HEK293 (cell line): ENCODE data around the gene ZC3H10.

ENCODE experiments used
- EGR2 ChIP-seq: fragments of 450-650 bp; formaldehyde crosslinking; IDR thresholded peaks from 2 replicates; pipeline ENCODE4 v1.5.1; 2016; ENCODE audit warnings: low read depth, missing biosample characterization, missing genetic modification characterization
- FEZF1 ChIP-seq: fragments of 450-650 bp; formaldehyde crosslinking; IDR thresholded peaks from 2 replicates; pipeline ENCODE4 v1.5.1; 2016; ENCODE audit warnings: missing biosample characterization, missing genetic modification characterization
- GLI2 ChIP-seq: fragments of 450-650 bp; formaldehyde crosslinking; IDR thresholded peaks from 2 replicates; pipeline ENCODE4; 2017; ENCODE audit warnings: missing biosample characterization, missing genetic modification characterization, low read depth, borderline replicate concordance
- KLF9 ChIP-seq: fragments of 450-650 bp; formaldehyde crosslinking; IDR thresholded peaks from 2 replicates; pipeline ENCODE4 v1.5.1; 2016; ENCODE audit warnings: missing biosample characterization, missing genetic modification characterization, low read depth
- OSR2 ChIP-seq: fragments of 450-650 bp; formaldehyde crosslinking; IDR thresholded peaks from 2 replicates; pipeline ENCODE4 v1.5.1; 2016; ENCODE audit warnings: missing biosample characterization, missing genetic modification characterization
- PATZ1 ChIP-seq: fragments of 450-650 bp; formaldehyde crosslinking; IDR thresholded peaks from 2 replicates; pipeline ENCODE4 v1.5.1; 2016; ENCODE audit warnings: missing biosample characterization, missing genetic modification characterization
- PRDM1 ChIP-seq: fragments of 450-650 bp; formaldehyde crosslinking; IDR thresholded peaks from 2 replicates; pipeline ENCODE4; 2016; ENCODE audit warnings: missing biosample characterization, missing genetic modification characterization
- RBAK ChIP-seq: fragments of 450-650 bp; formaldehyde crosslinking; IDR thresholded peaks from 2 replicates; pipeline ENCODE4 v1.5.1; 2016; ENCODE audit warnings: missing biosample characterization, missing genetic modification characterization
- SALL2 ChIP-seq: fragments of 450-650 bp; formaldehyde crosslinking; IDR thresholded peaks from 2 replicates; pipeline ENCODE4 v1.5.0; 2017; ENCODE audit warnings: missing biosample characterization, mild to moderate bottlenecking, missing genetic modification characterization, borderline replicate concordance
- SCRT2 ChIP-seq: fragments of 450-650 bp; formaldehyde crosslinking; IDR thresholded peaks from 2 replicates; pipeline ENCODE4 v1.5.1; 2016; ENCODE audit warnings: missing biosample characterization, missing genetic modification characterization
- SP2 ChIP-seq: fragments of 450-650 bp; formaldehyde crosslinking; IDR thresholded peaks from 2 replicates; pipeline ENCODE4 v1.5.1; 2016; ENCODE audit warnings: missing biosample characterization, missing genetic modification characterization
- TRIM28 ChIP-seq: IDR thresholded peaks from 2 replicates; pipeline ENCODE4 v1.6.1; 2011; ENCODE audit warnings: low read length, control low read depth, borderline replicate concordance
- YY2 ChIP-seq: fragments of 450-650 bp; formaldehyde crosslinking; IDR thresholded peaks from 2 replicates; pipeline ENCODE4 v1.5.1; 2016; ENCODE audit warnings: missing biosample characterization, missing genetic modification characterization
- ZIC2 ChIP-seq: fragments of 450-650 bp; formaldehyde crosslinking; IDR thresholded peaks from 2 replicates; pipeline ENCODE4 v1.5.1; 2016; ENCODE audit warnings: missing biosample characterization, missing genetic modification characterization
- ZNF138 ChIP-seq: fragments of 450-650 bp; formaldehyde crosslinking; IDR thresholded peaks from 2 replicates; pipeline ENCODE4 v1.5.1; 2016; ENCODE audit warnings: missing biosample characterization, missing genetic modification characterization, borderline replicate concordance
- ZNF169 ChIP-seq: fragments of 450-650 bp; formaldehyde crosslinking; IDR thresholded peaks from 2 replicates; pipeline ENCODE4 v1.5.1; 2016; ENCODE audit warnings: missing biosample characterization, missing genetic modification characterization
- ZNF211 ChIP-seq: fragments of 450-650 bp; formaldehyde crosslinking; IDR thresholded peaks from 2 replicates; pipeline ENCODE4 v1.5.1; 2016; ENCODE audit warnings: low read depth, missing biosample characterization, missing genetic modification characterization
- ZNF239 ChIP-seq: fragments of 450-650 bp; formaldehyde crosslinking; IDR thresholded peaks from 2 replicates; pipeline ENCODE4 v1.5.1; 2016; ENCODE audit warnings: missing biosample characterization, missing genetic modification characterization
- ZNF473 ChIP-seq: fragments of 450-650 bp; formaldehyde crosslinking; IDR thresholded peaks from 2 replicates; pipeline ENCODE4 v1.5.1; 2017; ENCODE audit warnings: missing biosample characterization, missing genetic modification characterization
- ZNF48 ChIP-seq: fragments of 450-650 bp; formaldehyde crosslinking; IDR thresholded peaks from 2 replicates; pipeline ENCODE4 v1.5.1; 2016; ENCODE audit warnings: missing biosample characterization, missing genetic modification characterization
- ZNF596 ChIP-seq: fragments of 450-650 bp; IDR thresholded peaks from 2 replicates; pipeline ENCODE4 v1.5.0; 2018; ENCODE audit warnings: missing biosample characterization, mild to moderate bottlenecking, missing genetic modification characterization, moderate library complexity
- ZNF621 ChIP-seq: fragments of 450-650 bp; formaldehyde crosslinking; IDR thresholded peaks from 2 replicates; pipeline ENCODE4 v1.5.1; 2017; ENCODE audit warnings: missing biosample characterization, missing genetic modification characterization
- ZNF624 ChIP-seq: fragments of 450-650 bp; formaldehyde crosslinking; IDR thresholded peaks from 2 replicates; pipeline ENCODE4 v1.5.1; 2017; ENCODE audit warnings: missing biosample characterization, missing genetic modification characterization
- ZNF645 ChIP-seq: fragments of 450-650 bp; formaldehyde crosslinking; IDR thresholded peaks from 2 replicates; pipeline ENCODE4; 2016; ENCODE audit warnings: missing biosample characterization, missing genetic modification characterization
- ZNF785 ChIP-seq: fragments of 450-650 bp; formaldehyde crosslinking; IDR thresholded peaks from 2 replicates; pipeline ENCODE4 v1.5.1; 2016; ENCODE audit warnings: missing biosample characterization, missing genetic modification characterization
- ZXDB ChIP-seq: fragments of 450-650 bp; formaldehyde crosslinking; IDR thresholded peaks from 2 replicates; pipeline ENCODE4 v1.5.1; 2016; ENCODE audit warnings: missing biosample characterization, missing genetic modification characterization
- TF ChIP-seq, protein P1 (sequence below): fragments of 450-650 bp; formaldehyde crosslinking; IDR thresholded peaks from 2 replicates; pipeline ENCODE4 v1.5.1; 2016; ENCODE audit warnings: missing biosample characterization, missing genetic modification characterization, low read depth
- TF ChIP-seq, protein P2 (sequence below): fragments of 450-650 bp; formaldehyde crosslinking; IDR thresholded peaks from 2 replicates; pipeline ENCODE4 v1.5.1; 2016; ENCODE audit warnings: missing biosample characterization, missing genetic modification characterization
- TF ChIP-seq, protein P3 (sequence below): fragments of 450-650 bp; formaldehyde crosslinking; IDR thresholded peaks from 2 replicates; pipeline ENCODE4 v1.5.1; 2016; ENCODE audit warnings: missing biosample characterization, missing genetic modification characterization
- TF ChIP-seq, protein P4 (sequence below): fragments of 450-650 bp; formaldehyde crosslinking; IDR thresholded peaks from 2 replicates; pipeline ENCODE4 v1.5.1; 2017; ENCODE audit warnings: missing biosample characterization, missing genetic modification characterization

The ZC3H10 gene

GRCh38 chr12:56157201-56158028, 39.3 kb downstream of the ZC3H10 start (continued):
- no peak for TF ChIP-seq ZNF169 (tag by site-specific recombination)
- 0 out of 2 replicates have a peak, but pooled peaks have one; percentile 37 for TF ChIP-seq KLF9 (tag by site-specific recombination)
- TF ChIP-seq ZNF239 (tag by site-specific recombination), result no peak
- TF ChIP-seq ZNF624, result 0 out of 2 replicates have a peak, but pooled peaks have one; percentile 50
- 0 out of 2 replicates have a peak, but pooled peaks have one; percentile 8 for TF ChIP-seq ZNF596
- TF ChIP-seq ZNF785, result no peak
- TF ChIP-seq ZIC2 (tag by site-specific recombination), result no peak; the same call in 1 of the 2 replicates
- TF ChIP-seq SCRT2, result 0 out of 2 replicates have a peak, but pooled peaks have one; percentile 30
- TF ChIP-seq RBAK (tag by site-specific recombination), result no peak
- TF ChIP-seq, protein P1, sequence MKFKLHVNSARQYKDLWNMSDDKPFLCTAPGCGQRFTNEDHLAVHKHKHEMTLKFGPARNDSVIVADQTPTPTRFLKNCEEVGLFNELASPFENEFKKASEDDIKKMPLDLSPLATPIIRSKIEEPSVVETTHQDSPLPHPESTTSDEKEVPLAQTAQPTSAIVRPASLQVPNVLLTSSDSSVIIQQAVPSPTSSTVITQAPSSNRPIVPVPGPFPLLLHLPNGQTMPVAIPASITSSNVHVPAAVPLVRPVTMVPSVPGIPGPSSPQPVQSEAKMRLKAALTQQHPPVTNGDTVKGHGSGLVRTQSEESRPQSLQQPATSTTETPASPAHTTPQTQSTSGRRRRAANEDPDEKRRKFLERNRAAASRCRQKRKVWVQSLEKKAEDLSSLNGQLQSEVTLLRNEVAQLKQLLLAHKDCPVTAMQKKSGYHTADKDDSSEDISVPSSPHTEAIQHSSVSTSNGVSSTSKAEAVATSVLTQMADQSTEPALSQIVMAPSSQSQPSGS (tag by site-specific recombination), result no peak; the same call in 1 of the 2 replicates
- TF ChIP-seq PRDM1 (tag by site-specific recombination), result peak; percentile 96
- no peak for TF ChIP-seq ZNF211
- no peak for TF ChIP-seq SALL2 (tag by site-specific recombination)
- TF ChIP-seq SP2 (tag by site-specific recombination), result peak; percentile 45
- peak; percentile 44; the same call in 1 of the 2 replicates for TF ChIP-seq EGR2 (tag by site-specific recombination)
- TF ChIP-seq, protein P2, sequence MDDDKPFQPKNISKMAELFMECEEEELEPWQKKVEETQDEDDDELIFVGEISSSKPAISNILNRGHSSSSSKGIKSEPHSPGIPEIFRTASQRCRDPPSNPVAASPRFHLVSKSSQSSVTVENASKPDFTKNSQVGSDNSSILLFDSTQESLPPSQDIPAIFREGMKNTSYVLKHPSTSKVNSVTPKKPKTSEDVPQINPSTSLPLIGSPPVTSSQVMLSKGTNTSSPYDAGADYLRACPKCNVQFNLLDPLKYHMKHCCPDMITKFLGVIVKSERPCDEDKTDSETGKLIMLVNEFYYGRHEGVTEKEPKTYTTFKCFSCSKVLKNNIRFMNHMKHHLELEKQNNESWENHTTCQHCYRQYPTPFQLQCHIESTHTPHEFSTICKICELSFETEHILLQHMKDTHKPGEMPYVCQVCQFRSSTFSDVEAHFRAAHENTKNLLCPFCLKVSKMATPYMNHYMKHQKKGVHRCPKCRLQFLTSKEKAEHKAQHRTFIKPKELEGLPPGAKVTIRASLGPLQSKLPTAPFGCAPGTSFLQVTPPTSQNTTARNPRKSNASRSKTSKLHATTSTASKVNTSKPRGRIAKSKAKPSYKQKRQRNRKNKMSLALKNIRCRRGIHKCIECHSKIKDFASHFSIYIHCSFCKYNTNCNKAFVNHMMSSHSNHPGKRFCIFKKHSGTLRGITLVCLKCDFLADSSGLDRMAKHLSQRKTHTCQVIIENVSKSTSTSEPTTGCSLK (tag by site-specific recombination), result no peak
- no peak for TF ChIP-seq GLI2 (tag by site-specific recombination)
- no peak for TF ChIP-seq ZNF48 (tag by site-specific recombination)
- TF ChIP-seq ZNF621, result no peak
- TF ChIP-seq, protein P3, sequence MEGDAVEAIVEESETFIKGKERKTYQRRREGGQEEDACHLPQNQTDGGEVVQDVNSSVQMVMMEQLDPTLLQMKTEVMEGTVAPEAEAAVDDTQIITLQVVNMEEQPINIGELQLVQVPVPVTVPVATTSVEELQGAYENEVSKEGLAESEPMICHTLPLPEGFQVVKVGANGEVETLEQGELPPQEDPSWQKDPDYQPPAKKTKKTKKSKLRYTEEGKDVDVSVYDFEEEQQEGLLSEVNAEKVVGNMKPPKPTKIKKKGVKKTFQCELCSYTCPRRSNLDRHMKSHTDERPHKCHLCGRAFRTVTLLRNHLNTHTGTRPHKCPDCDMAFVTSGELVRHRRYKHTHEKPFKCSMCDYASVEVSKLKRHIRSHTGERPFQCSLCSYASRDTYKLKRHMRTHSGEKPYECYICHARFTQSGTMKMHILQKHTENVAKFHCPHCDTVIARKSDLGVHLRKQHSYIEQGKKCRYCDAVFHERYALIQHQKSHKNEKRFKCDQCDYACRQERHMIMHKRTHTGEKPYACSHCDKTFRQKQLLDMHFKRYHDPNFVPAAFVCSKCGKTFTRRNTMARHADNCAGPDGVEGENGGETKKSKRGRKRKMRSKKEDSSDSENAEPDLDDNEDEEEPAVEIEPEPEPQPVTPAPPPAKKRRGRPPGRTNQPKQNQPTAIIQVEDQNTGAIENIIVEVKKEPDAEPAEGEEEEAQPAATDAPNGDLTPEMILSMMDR (tag by site-specific recombination), result peak; percentile 71
- TF ChIP-seq PATZ1, result no peak
- peak; percentile 62; the same call in 1 of the 2 replicates for TF ChIP-seq ZNF645 (tag by site-specific recombination)
- TF ChIP-seq FEZF1 (tag by site-specific recombination), result no peak
- no peak for TF ChIP-seq ZNF473 (tag by site-specific recombination)
- no peak for TF ChIP-seq ZNF138 (tag by site-specific recombination)
- peak; percentile 37 for TF ChIP-seq ZXDB (tag by site-specific recombination)
- no peak for TF ChIP-seq YY2
- no peak for TF ChIP-seq OSR2
- TF ChIP-seq TRIM28, result peak; percentile 3; the same call in 1 of the 2 replicates
- TF ChIP-seq, protein P4, sequence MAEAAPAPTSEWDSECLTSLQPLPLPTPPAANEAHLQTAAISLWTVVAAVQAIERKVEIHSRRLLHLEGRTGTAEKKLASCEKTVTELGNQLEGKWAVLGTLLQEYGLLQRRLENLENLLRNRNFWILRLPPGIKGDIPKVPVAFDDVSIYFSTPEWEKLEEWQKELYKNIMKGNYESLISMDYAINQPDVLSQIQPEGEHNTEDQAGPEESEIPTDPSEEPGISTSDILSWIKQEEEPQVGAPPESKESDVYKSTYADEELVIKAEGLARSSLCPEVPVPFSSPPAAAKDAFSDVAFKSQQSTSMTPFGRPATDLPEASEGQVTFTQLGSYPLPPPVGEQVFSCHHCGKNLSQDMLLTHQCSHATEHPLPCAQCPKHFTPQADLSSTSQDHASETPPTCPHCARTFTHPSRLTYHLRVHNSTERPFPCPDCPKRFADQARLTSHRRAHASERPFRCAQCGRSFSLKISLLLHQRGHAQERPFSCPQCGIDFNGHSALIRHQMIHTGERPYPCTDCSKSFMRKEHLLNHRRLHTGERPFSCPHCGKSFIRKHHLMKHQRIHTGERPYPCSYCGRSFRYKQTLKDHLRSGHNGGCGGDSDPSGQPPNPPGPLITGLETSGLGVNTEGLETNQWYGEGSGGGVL, result peak; percentile 78
